Kidney epithelial cell (primary cell): Measurements from ENCODE around the gene PECR. TPM values are rescaled to one million over a fixed set of nuclear protein-coding genes. Genes with fewer than 3 reads are reported as not detected.

Experiments used
- DNase-seq: peaks from one replicate; pipeline ENCODE4 v3.0.0-alpha.2; 2010; ENCODE audit warnings: low read depth
- H3K27me3 ChIP-seq: 2 replicates; pipeline ENCODE4 v1.6.0; 2011; ENCODE audit warnings: low read length; ENCODE audit not compliant: control insufficient read depth, insufficient read depth
- H3K36me3 ChIP-seq: 2 replicates; pipeline ENCODE4 v1.5.1; 2011; ENCODE audit warnings: low read length; ENCODE audit not compliant: control insufficient read depth, insufficient read depth
- H3K4me3 ChIP-seq: 2 replicates; pipeline ENCODE4 v1.5.1; 2011; ENCODE audit warnings: low read depth, mild to moderate bottlenecking, control low read depth, low read length
- CTCF ChIP-seq: IDR thresholded peaks from 2 replicates; pipeline ENCODE4 v1.5.1; 2011; ENCODE audit warnings: mild to moderate bottlenecking, moderate library complexity, low read length, control low read depth, inconsistent platforms; ENCODE audit not compliant: insufficient read depth, poor library complexity, severe bottlenecking
- total RNA-seq: library from RNA; depleted of rRNA; stranded (reverse); fragments of >200 nt; gene quantifications from 2 replicates; pipeline ENCODE4 v1.2.3, GENCODE V29; 2015

Gene PECR
- total RNA-seq, 1 donor from 2014 or later: 18.4 TPM

- TF ChIP-seq CTCF: no peak
- Histone ChIP-seq H3K36me3 (peaks cover 4% of the 10 kb centered on the region), H3K27me3 (no peaks in the 10 kb centered on the region), H3K4me3 (no peak overlapping the region)
- no peak for DNase-seq
Measured at GRCh38 chr2:216030216-216030615, 51.4 kb downstream of the PECR start.

GRCh38 chr2:216029416-216030129, 52.0 kb downstream of the PECR start:
- no peak for TF ChIP-seq CTCF
- Histone ChIP-seq H3K4me3 (no peak overlapping the region), H3K36me3 (peaks cover 1% of the 10 kb centered on the region), H3K27me3 (no peaks in the 10 kb centered on the region)
- DNase-seq: no peak

GRCh38 chr2:216024779-216025336, 56.8 kb downstream of the PECR start:
- H3K36me3 ChIP-seq: peaks cover 1% of the 10 kb centered on the region
- DNase-seq: no peak
- no peak overlapping the region for H3K4me3 ChIP-seq
- no peak for TF ChIP-seq CTCF
- no peaks in the 10 kb centered on the region for H3K27me3 ChIP-seq

GRCh38 chr2:216023055-216023648, 58.5 kb downstream of the PECR start:
- TF ChIP-seq CTCF: peak; percentile 70
- DNase-seq: no peak

GRCh38 chr2:216021768-216022565, 59.6 kb downstream of the PECR start:
- no peak for TF ChIP-seq CTCF
- H3K27me3 ChIP-seq: no peaks in the 10 kb centered on the region
- no peak overlapping the region for H3K4me3 ChIP-seq
- DNase-seq: no peak
- H3K36me3 ChIP-seq: no peaks in the 10 kb centered on the region

More at GRCh38 chr2:216023055-216023648, 58.5 kb downstream of the PECR start:
- Histone ChIP-seq H3K4me3 (no peak overlapping the region), H3K27me3 (no peaks in the 10 kb centered on the region), H3K36me3 (no peaks in the 10 kb centered on the region)
